Measurements from ENCODE around the gene BCL2L2.
"Not testable (repeated sequence)": the region's sequence is repeated elsewhere in the genome, so short reads cannot be mapped to it uniquely, and the experiment has no call there.

Gene BCL2L2

DNA sequence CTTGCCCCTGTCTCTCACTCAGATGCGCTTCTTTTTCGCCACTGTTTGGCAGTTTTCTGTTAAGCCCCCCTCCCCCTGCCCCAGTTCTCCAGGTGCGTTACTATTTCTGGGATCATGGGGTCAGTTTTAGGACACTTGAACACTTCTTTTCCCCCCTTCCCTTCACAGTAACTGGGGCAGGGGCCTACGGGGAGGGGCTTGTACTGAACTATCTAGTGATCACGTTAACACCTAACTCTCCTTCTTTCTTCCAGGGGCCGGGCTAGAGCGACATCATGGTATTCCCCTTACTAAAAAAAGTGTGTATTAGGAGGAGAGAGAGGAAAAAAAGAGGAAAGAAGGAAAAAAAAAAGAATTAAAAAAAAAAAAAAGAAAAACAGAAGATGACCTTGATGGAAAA is 18.4 kb downstream of the BCL2L2 start:
- Histone ChIP-seq H3K79me2 (peaks cover 7% of the 10 kb centered on the region), H3K9me3 (ENCODE audit: control insufficient read depth, low read length) (no peaks in the 10 kb centered on the region), H3K9ac (no peak overlapping the region), H3K4me1 (peaks cover 12% of the 10 kb centered on the region), H2AFZ (no peak overlapping the region), H3K27me3 (ENCODE audit: control insufficient read depth, insufficient read depth, low read length) (no peaks in the 10 kb centered on the region), H3K27ac (no peak overlapping the region), H3K4me3 (ENCODE audit: low read depth, low read length) (no peak overlapping the region), H3K4me2 (ENCODE audit: low read length) (no peak overlapping the region), H3K36me3 (ENCODE audit: control insufficient read depth, insufficient read depth, low read length) (no peaks in the 10 kb centered on the region)
- TF ChIP-seq, protein P1, sequence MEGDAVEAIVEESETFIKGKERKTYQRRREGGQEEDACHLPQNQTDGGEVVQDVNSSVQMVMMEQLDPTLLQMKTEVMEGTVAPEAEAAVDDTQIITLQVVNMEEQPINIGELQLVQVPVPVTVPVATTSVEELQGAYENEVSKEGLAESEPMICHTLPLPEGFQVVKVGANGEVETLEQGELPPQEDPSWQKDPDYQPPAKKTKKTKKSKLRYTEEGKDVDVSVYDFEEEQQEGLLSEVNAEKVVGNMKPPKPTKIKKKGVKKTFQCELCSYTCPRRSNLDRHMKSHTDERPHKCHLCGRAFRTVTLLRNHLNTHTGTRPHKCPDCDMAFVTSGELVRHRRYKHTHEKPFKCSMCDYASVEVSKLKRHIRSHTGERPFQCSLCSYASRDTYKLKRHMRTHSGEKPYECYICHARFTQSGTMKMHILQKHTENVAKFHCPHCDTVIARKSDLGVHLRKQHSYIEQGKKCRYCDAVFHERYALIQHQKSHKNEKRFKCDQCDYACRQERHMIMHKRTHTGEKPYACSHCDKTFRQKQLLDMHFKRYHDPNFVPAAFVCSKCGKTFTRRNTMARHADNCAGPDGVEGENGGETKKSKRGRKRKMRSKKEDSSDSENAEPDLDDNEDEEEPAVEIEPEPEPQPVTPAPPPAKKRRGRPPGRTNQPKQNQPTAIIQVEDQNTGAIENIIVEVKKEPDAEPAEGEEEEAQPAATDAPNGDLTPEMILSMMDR (IDR thresholded peaks at IDR 0.05), result no peak

DNA sequence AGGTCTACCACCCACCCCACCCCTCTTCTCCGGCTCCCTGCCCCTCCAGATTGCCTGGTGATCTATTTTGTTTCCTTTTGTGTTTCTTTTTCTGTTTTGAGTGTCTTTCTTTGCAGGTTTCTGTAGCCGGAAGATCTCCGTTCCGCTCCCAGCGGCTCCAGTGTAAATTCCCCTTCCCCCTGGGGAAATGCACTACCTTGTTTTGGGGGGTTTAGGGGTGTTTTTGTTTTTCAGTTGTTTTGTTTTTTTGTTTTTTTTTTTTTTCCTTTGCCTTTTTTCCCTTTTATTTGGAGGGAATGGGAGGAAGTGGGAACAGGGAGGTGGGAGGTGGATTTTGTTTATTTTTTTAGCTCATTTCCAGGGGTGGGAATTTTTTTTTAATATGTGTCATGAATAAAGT is 19.1 kb downstream of the BCL2L2 start:
- not testable (repeated sequence) for H2AFZ ChIP-seq; H3K4me1 ChIP-seq; H3K79me2 ChIP-seq; H3K4me3 ChIP-seq (ENCODE audit: low read depth, low read length); H3K9me3 ChIP-seq (ENCODE audit: control insufficient read depth, low read length); H3K9ac ChIP-seq; H3K27me3 ChIP-seq (ENCODE audit: control insufficient read depth, insufficient read depth, low read length); H3K4me2 ChIP-seq (ENCODE audit: low read length); H3K27ac ChIP-seq; H3K36me3 ChIP-seq (ENCODE audit: control insufficient read depth, insufficient read depth, low read length)

DNA sequence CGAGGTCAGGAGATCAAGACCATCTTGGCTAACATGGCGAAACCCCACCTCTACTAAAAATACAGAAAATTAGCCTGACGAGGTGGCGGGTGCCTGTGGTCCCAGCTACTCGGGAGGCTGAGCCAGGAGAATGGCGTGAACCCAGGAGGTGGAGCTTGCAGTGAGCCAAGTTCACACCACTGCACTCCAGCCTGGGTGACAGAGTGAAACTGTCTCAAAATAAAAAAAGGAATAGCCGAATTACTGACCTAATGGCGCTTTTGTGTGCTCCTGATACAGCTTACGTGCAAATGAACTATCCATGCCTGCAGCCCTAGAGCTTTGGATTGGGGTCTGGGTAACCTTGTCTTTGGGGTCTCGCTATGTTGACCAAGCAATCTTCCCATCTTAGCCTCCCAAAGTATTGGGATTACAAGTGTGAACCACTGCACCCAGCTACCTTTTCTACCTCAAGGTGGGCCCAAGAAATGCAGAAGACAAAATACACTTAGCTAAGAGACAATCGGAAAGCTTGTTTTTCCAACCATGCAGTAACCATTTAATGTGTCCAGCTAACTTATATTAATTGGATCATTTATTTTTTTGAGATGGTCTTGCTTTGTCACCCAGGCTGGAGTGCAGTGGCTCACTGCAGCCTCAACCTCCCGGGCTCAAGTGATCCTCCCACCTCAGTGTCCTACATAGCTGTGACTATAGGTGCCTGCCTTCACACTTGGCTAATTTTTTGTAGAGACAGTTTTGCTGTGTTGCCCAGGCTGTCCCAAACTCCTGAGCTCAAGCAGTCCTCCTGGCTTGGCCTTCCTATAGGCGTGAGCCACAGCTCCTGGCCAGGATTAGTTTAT is 20.1 kb downstream of the BCL2L2 start:
- Histone ChIP-seq H3K27ac (no peak overlapping the region), H3K9ac (no peak overlapping the region), H3K4me3 (ENCODE audit: low read depth, low read length) (no peak overlapping the region), H3K36me3 (ENCODE audit: control insufficient read depth, insufficient read depth, low read length) (no peaks in the 10 kb centered on the region), H3K79me2 (peaks cover 7% of the 10 kb centered on the region), H3K4me2 (ENCODE audit: low read length) (no peak overlapping the region), H3K27me3 (ENCODE audit: control insufficient read depth, insufficient read depth, low read length) (no peaks in the 10 kb centered on the region), H2AFZ (no peak overlapping the region), H3K9me3 (ENCODE audit: control insufficient read depth, low read length) (no peaks in the 10 kb centered on the region), H3K4me1 (peaks cover 7% of the 10 kb centered on the region)
- TF ChIP-seq, protein P1 (IDR thresholded peaks at IDR 0.05), result no peak

DNA sequence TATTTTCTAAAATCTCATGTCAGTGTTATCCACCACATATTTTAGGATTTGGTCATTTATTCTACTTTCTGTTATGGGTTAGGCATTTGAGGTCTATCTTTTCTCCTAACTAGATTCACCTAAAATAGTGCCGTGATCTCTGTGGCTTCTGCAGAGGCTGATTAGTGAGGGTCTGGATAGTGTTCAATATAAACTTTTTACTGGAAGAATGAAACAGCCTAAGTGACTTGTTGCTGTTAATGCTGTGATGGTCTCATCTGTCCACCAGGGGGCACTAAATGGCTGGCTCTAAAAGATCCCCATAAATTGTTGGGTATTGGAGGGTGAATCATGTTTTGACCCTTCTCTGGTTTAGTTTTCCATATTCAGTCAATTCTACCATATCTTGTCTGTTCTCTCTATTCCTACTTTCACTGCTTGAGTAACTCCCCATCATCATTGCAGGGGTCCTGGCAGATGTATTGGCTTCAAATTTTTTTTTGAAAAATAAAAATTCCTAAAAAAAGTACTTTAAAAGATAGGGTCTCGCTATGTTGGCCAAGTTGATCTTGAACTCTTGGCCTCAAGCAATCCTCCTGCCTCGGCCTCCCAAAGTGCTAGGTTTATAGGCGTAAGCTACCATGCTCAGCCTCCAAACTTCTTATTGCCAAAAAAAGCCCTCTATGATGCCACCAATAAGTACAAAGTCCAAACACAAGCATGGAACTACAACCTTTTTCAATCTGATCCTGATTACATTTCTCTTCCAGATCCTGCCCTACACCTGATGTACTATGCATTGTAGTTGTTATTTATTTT is 21.5 kb downstream of the BCL2L2 start:
- Histone ChIP-seq H3K4me1 (peaks cover 2% of the 10 kb centered on the region), H3K9me3 (ENCODE audit: control insufficient read depth, low read length) (no peaks in the 10 kb centered on the region), H3K4me3 (ENCODE audit: low read depth, low read length) (peak overlapping the region; percentile 31), H3K79me2 (peaks cover under 1% of the 10 kb centered on the region), H3K36me3 (ENCODE audit: control insufficient read depth, insufficient read depth, low read length) (no peaks in the 10 kb centered on the region), H2AFZ (no peak overlapping the region), H3K9ac (no peak overlapping the region), H3K4me2 (ENCODE audit: low read length) (no peak overlapping the region), H3K27me3 (ENCODE audit: control insufficient read depth, insufficient read depth, low read length) (no peaks in the 10 kb centered on the region), H3K27ac (no peak overlapping the region)
- TF ChIP-seq, protein P1 (IDR thresholded peaks at IDR 0.05), result peak; percentile 92

DNA sequence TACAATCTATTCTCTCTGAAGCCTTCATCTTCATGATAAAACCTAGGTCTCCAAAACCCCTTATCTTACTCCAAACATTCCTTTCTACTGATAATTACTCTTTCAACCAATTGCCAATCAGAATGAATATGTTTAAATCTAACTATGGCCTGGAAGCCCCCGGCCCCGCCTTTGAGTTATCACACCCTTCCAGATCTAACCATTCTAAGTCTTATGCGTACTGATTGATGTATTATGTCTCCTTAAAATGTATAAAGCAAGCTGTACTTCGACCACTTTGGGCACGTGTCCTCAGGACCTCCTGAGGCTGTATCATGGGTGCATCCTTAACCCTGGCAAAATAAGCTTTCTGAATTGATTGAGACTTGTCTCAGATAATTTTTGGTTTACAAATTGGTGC is 29.0 kb downstream of the BCL2L2 start:
- Histone ChIP-seq H3K27me3 (ENCODE audit: control insufficient read depth, insufficient read depth, low read length) (no peaks in the 10 kb centered on the region), H3K9ac (no peak overlapping the region), H3K4me3 (ENCODE audit: low read depth, low read length) (no peak overlapping the region), H3K36me3 (ENCODE audit: control insufficient read depth, insufficient read depth, low read length) (no peaks in the 10 kb centered on the region), H3K27ac (no peak overlapping the region), H3K4me1 (no peaks in the 10 kb centered on the region), H3K9me3 (ENCODE audit: control insufficient read depth, low read length) (no peaks in the 10 kb centered on the region), H3K4me2 (ENCODE audit: low read length) (no peak overlapping the region), H3K79me2 (no peaks in the 10 kb centered on the region), H2AFZ (no peak overlapping the region)
- TF ChIP-seq, protein P1 (IDR thresholded peaks at IDR 0.05), result no peak

Measured in parathyroid adenoma (tissue), 2 donors.